Hepatocyte (in vitro differentiated cells): ENCODE results near the gene ADAMTS2. TPM values are rescaled to one million over a fixed set of nuclear protein-coding genes. Genes with fewer than 3 reads are reported as not detected.

Source experiments
- DNase-seq: peaks from one replicate; pipeline ENCODE4 v3.0.0-alpha.2; 2016; ENCODE audit warnings: low spot score
- H2AFZ ChIP-seq: fragments of 200-600 bp; sonication (generic); 2 replicates; pipeline ENCODE4 v1.6.0; 2016; ENCODE audit warnings: antibody characterized with exemption, mild to moderate bottlenecking
- H3K27ac ChIP-seq: fragments of 200-600 bp; sonication (generic); 2 replicates; pipeline ENCODE4 v1.5.1; 2016; ENCODE audit warnings: mild to moderate bottlenecking
- H3K27me3 ChIP-seq: fragments of 200-600 bp; sonication (generic); 2 replicates; pipeline ENCODE4 v1.6.1; 2016
- H3K36me3 ChIP-seq: fragments of 200-600 bp; sonication (generic); replicated peaks from 2 replicates; pipeline ENCODE4 v1.5.1; 2016; ENCODE audit warnings: low read depth; ENCODE audit not compliant: insufficient read depth
- H3K4me1 ChIP-seq: fragments of 200-600 bp; sonication (generic); 2 replicates; pipeline ENCODE4 v1.5.1; 2016; ENCODE audit warnings: mild to moderate bottlenecking, moderate library complexity; ENCODE audit not compliant: insufficient read depth
- H3K4me2 ChIP-seq: fragments of 200-600 bp; sonication (generic); 2 replicates; pipeline ENCODE4 v1.6.0; 2016
- H3K4me3 ChIP-seq: fragments of 200-600 bp; sonication (generic); 2 replicates; pipeline ENCODE4 v1.5.1; 2016; ENCODE audit warnings: mild to moderate bottlenecking
- H3K79me2 ChIP-seq: fragments of 200-600 bp; sonication (generic); 2 replicates; pipeline ENCODE4 v1.6.0; 2017; ENCODE audit warnings: mild to moderate bottlenecking
- H3K9me2 ChIP-seq: fragments of 200-600 bp; sonication (generic); replicated peaks from 2 replicates; pipeline ENCODE4 v1.6.0; 2017; ENCODE audit warnings: mild to moderate bottlenecking; ENCODE audit not compliant: insufficient read depth
- H3K9me3 ChIP-seq: fragments of 200-600 bp; sonication (generic); 2 replicates; pipeline ENCODE4 v1.5.1; 2016; ENCODE audit warnings: low read depth, mild to moderate bottlenecking
- H4K20me1 ChIP-seq: fragments of 200-600 bp; sonication (generic); 2 replicates; pipeline ENCODE4 v1.6.0; 2016; ENCODE audit warnings: mild to moderate bottlenecking; ENCODE audit not compliant: insufficient read depth, poor library complexity, severe bottlenecking
- EZH2 ChIP-seq: fragments of 200-600 bp; sonication (generic); IDR thresholded peaks from 2 replicates; pipeline ENCODE4 v1.6.1; 2016; ENCODE audit warnings: antibody characterized with exemption, mild to moderate bottlenecking, borderline replicate concordance
- EZH2phosphoT487 ChIP-seq: fragments of 200-600 bp; sonication (generic); IDR thresholded peaks from one replicate; pipeline ENCODE4 v1.6.1; 2018; ENCODE audit warnings: antibody characterized with exemption, mild to moderate bottlenecking, low read depth, moderate library complexity; ENCODE audit not compliant: unreplicated experiment, severe bottlenecking
- WGBS: methylation state at CpG from one replicate; pipeline ENCODE4 v1.1.6; 2016; ENCODE audit warnings: low lambda C conversion rate; ENCODE audit errors: missing lambda C conversion rate; 5-methylcytosine and 5-hydroxymethylcytosine counted together
- polyA plus RNA-seq: library from polyadenylated mRNA; unstranded; fragments of >200 nt; fragmentation: Nextera tagmentation; extraction: Ambion mirVana; gene quantifications from 2 replicates; pipeline ENCODE4 v1.2.1, GENCODE V29; 2016
- total RNA-seq: library from RNA; depleted of rRNA; stranded (reverse); fragments of >200 nt; gene quantifications from 2 replicates; pipeline ENCODE4 v1.2.3, GENCODE V29; 2014
- TF ChIP-seq, protein P1 (sequence below): fragments of 200-600 bp; sonication (generic); IDR thresholded peaks from 2 replicates; pipeline ENCODE4 v1.5.1; 2016; ENCODE audit warnings: antibody characterized with exemption, mild to moderate bottlenecking; ENCODE audit not compliant: poor library complexity

Gene ADAMTS2
- total and polyA plus RNA-seq, 2 experiments from 2014 or later, result 55.4 to 78.8 TPM

- no peaks in the 10 kb centered on the region for H3K79me2 ChIP-seq
- H2AFZ ChIP-seq, result no peak overlapping the region
- peaks cover 20% of the 10 kb centered on the region for H3K4me1 ChIP-seq
- H3K4me3 ChIP-seq, result no peak overlapping the region
- H3K27me3 ChIP-seq, result no peaks in the 10 kb centered on the region
- H3K4me2 ChIP-seq, result no peak overlapping the region
- no peak overlapping the region for H3K27ac ChIP-seq
- no peaks in the 10 kb centered on the region for H3K36me3 ChIP-seq
- H4K20me1 ChIP-seq, result no peaks in the 10 kb centered on the region
- no peaks in the 10 kb centered on the region for H3K9me2 ChIP-seq
- no peak for TF ChIP-seq EZH2
- TF ChIP-seq, protein P1, sequence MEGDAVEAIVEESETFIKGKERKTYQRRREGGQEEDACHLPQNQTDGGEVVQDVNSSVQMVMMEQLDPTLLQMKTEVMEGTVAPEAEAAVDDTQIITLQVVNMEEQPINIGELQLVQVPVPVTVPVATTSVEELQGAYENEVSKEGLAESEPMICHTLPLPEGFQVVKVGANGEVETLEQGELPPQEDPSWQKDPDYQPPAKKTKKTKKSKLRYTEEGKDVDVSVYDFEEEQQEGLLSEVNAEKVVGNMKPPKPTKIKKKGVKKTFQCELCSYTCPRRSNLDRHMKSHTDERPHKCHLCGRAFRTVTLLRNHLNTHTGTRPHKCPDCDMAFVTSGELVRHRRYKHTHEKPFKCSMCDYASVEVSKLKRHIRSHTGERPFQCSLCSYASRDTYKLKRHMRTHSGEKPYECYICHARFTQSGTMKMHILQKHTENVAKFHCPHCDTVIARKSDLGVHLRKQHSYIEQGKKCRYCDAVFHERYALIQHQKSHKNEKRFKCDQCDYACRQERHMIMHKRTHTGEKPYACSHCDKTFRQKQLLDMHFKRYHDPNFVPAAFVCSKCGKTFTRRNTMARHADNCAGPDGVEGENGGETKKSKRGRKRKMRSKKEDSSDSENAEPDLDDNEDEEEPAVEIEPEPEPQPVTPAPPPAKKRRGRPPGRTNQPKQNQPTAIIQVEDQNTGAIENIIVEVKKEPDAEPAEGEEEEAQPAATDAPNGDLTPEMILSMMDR, result no peak
- TF ChIP-seq EZH2phosphoT487, result no peak
- 75% methylated on average over 26 of the region's 26 CpGs for WGBS
- no peaks in the 10 kb centered on the region for H3K9me3 ChIP-seq
- DNase-seq, result no peak
Measured at GRCh38 chr5:179190851-179191505, 154.3 kb downstream of the ADAMTS2 start.

DNA sequence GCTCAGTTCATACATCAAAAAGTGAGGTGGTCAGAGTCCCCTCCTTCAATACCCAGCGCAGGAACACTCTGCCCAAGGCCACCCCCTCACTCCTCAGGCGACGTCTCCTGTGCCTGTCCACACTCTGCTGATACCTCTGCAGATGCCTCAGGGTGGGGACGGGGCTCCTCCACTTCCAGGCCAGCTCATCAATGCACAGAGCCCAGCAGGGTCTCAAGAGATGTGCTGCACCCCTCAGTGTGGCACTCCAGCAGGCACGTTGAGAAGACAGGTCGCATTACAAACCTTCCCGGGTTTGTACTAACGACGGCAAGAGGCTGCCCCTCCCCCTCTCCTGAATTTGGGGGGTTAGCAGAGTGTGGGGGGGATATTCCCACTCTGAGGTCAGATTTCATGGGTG is 156.6 kb downstream of the ADAMTS2 start:
- WGBS, result 79% methylated on average over 9 of the region's 9 CpGs

GRCh38 chr5:179187681-179188575 is 157.3 kb downstream of the ADAMTS2 start:
- DNase-seq, result no peak
- Histone ChIP-seq H3K9me2 (no peaks in the 10 kb centered on the region), H3K27ac (peak overlapping the region; percentile 54), H3K4me1 (peaks cover 27% of the 10 kb centered on the region), H3K9me3 (no peaks in the 10 kb centered on the region), H3K36me3 (no peaks in the 10 kb centered on the region), H3K4me3 (no peak overlapping the region), H3K27me3 (no peaks in the 10 kb centered on the region), H2AFZ (no peak overlapping the region), H4K20me1 (no peaks in the 10 kb centered on the region), H3K79me2 (no peaks in the 10 kb centered on the region), H3K4me2 (no peak overlapping the region)
- WGBS, result 80% methylated on average over 13 of the region's 13 CpGs
- no peak for TF ChIP-seq EZH2phosphoT487
- TF ChIP-seq, protein P1, result no peak
- no peak for TF ChIP-seq EZH2

More for the DNA sequence above, 156.6 kb downstream of the ADAMTS2 start:
- H3K9me3 ChIP-seq, result no peaks in the 10 kb centered on the region
- no peak overlapping the region for H3K27ac ChIP-seq
- H3K4me1 ChIP-seq, result peaks cover 27% of the 10 kb centered on the region
- no peaks in the 10 kb centered on the region for H3K27me3 ChIP-seq
- H3K79me2 ChIP-seq, result no peaks in the 10 kb centered on the region
- H4K20me1 ChIP-seq, result no peaks in the 10 kb centered on the region
- H3K4me3 ChIP-seq, result no peak overlapping the region
- no peak overlapping the region for H3K4me2 ChIP-seq
- TF ChIP-seq, protein P1, result no peak
- no peak for TF ChIP-seq EZH2
- TF ChIP-seq EZH2phosphoT487, result no peak
- DNase-seq, result no peak
- no peaks in the 10 kb centered on the region for H3K36me3 ChIP-seq
- H3K9me2 ChIP-seq, result no peaks in the 10 kb centered on the region
- H2AFZ ChIP-seq, result no peak overlapping the region
